Natural killer cell (primary cell): Measurements from ENCODE around the gene FBLN1. TPM values are rescaled to one million over a fixed set of nuclear protein-coding genes. Genes with fewer than 3 reads are reported as not detected.

Experiments used
- ATAC-seq, 3 donors: fragments of 150-1000 bp in 2 of 3; fragments of 200-7000 bp in 1 of 3; cut with Tn5 transposase; 1 replicate in 1 of 3; 2 replicates in 2 of 3; pipeline ENCODE4 v1.10.0; 2021; ENCODE audit warnings: mild to moderate bottlenecking in 2 of 3, moderate library complexity in 2 of 3
- DNase-seq, 2 donors: peaks; one replicate each; pipeline versions ENCODE4 v3.0.0 to v3.0.0-alpha.2; 2013 to 2021; ENCODE audit warnings: mixed read lengths in 1 of 2
- H3K27ac ChIP-seq: one replicate; pipeline ENCODE4 v1.5.1; 2013; ENCODE audit warnings: mild to moderate bottlenecking, low read length
- H3K27me3 ChIP-seq: one replicate; pipeline ENCODE4 v1.6.1; 2013; ENCODE audit warnings: low read length; ENCODE audit not compliant: control insufficient read depth, insufficient read depth
- H3K36me3 ChIP-seq: one replicate; pipeline ENCODE4 v1.6.1; 2013; ENCODE audit warnings: low read length; ENCODE audit not compliant: control insufficient read depth, insufficient read depth
- H3K4me1 ChIP-seq: one replicate; pipeline ENCODE4 v1.6.1; 2013; ENCODE audit warnings: low read length; ENCODE audit not compliant: control insufficient read depth, insufficient read depth
- H3K4me3 ChIP-seq: one replicate; pipeline ENCODE4 v1.5.1; 2013; ENCODE audit warnings: low read length
- H3K9me3 ChIP-seq: one replicate; pipeline ENCODE4 v1.6.1; 2013; ENCODE audit warnings: low read length; ENCODE audit not compliant: control insufficient read depth, insufficient read depth
- H3K27ac Mint-ChIP-seq, 2 donors: one replicate each; pipeline ENCODE4 v1.8.0; 2022; ENCODE audit warnings: mild to moderate bottlenecking in 2 of 2, mixed read lengths in 2 of 2, moderate library complexity in 1 of 2
- H3K27me3 Mint-ChIP-seq, 2 donors: one replicate each; pipeline ENCODE4 v1.8.0; 2022; ENCODE audit warnings: low read depth in 2 of 2, mixed read lengths in 2 of 2
- H3K36me3 Mint-ChIP-seq: one replicate; pipeline ENCODE4 v1.8.0; 2022; ENCODE audit warnings: mixed read lengths
- H3K4me1 Mint-ChIP-seq, 2 donors: one replicate each; pipeline ENCODE4 v1.8.0; 2022; ENCODE audit warnings: mixed read lengths in 2 of 2
- H3K4me3 Mint-ChIP-seq: one replicate; pipeline ENCODE4 v1.8.0; 2022; ENCODE audit warnings: mild to moderate bottlenecking, moderate library complexity, mixed read lengths
- H3K9me3 Mint-ChIP-seq, 2 donors: one replicate each; pipeline ENCODE4 v1.8.0; 2022; ENCODE audit warnings: mixed read lengths in 2 of 2
- WGBS: methylation state at CpG from one replicate; pipeline ENCODE4 v1.1.7; 2013; ENCODE audit warnings: missing lambda C conversion rate; ENCODE audit not compliant: insufficient coverage; 5-methylcytosine and 5-hydroxymethylcytosine counted together
- intact Hi-C: fragments of 100-400 bp; cut with micrococcal nuclease; formaldehyde crosslinking; loops from one replicate; pipeline ENCODE4 v1.14.2; 2022
- total RNA-seq, 4 donors: library from RNA; stranded (reverse); fragments of 120-200 nt in 1 of 4; gene quantifications; one replicate each; pipeline versions ENCODE4 v1.2.3 to v1.2.4, GENCODE V29; 2013 to 2022
- TF ChIP-seq, protein P1 (sequence below): fragments of 200-600 bp; IDR thresholded peaks from one replicate; pipeline ENCODE4 v1.8.0; 2022; ENCODE audit warnings: antibody characterized with exemption

The FBLN1 gene
- total RNA-seq, 3 donors from 2014 or later (not counting 1 experiment from before 2014, with no cell fraction given) = 0.58 TPM; not detected in 2

DNA sequence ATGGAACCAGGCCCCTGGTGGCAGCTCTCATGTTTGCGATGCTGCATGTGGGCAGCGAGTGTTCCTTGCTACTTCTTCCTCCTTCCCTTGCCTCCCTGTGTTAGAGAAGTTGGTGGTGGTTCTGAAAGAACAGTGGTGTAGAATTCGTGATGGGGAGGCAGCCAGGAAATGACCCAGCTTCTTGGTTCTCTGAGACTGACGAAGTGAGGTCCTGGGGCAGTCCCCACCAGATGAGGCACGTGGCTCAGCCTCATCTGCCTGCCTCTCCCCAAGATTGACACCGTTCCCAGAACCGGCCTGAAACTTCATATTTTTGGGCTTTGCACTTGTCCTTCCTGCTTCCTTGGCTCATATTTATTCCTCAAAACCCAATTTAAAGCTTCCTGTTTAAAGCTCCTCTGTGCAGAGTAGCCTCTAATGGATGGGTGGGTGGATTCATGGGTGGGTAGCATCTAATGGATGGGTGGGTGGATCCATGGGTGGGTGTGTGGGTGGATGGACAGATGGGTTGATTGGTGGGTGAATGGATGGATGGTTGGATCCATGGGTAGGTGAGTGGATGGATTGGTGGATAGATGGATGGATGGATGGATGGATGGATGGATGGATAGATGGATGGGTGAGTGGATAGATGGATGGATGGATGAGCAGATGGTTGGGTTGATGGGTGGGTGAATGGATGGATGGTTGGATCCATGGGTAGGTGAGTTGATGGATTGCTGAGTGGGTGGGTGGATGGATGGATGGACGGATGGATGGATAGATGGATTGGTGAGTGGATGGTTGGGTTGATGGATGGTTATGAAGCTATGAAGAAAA, 91.6 kb downstream of the FBLN1 start:
- no peak overlapping the region for H3K27ac ChIP-seq
- Mint-ChIP-seq H3K27ac (no peak overlapping the region), H3K4me3 (no peak overlapping the region), H3K9me3 (no peaks in the 10 kb centered on the region), H3K36me3 (no peaks in the 10 kb centered on the region), H3K27me3 (peaks cover 4 to 6% of the 10 kb centered on the region in 2 donors), H3K4me1 (no peaks in the 10 kb centered on the region)
- no peaks in the 10 kb centered on the region for H3K4me1 ChIP-seq
- intact Hi-C loops = no loop called here
- TF ChIP-seq, protein P1, sequence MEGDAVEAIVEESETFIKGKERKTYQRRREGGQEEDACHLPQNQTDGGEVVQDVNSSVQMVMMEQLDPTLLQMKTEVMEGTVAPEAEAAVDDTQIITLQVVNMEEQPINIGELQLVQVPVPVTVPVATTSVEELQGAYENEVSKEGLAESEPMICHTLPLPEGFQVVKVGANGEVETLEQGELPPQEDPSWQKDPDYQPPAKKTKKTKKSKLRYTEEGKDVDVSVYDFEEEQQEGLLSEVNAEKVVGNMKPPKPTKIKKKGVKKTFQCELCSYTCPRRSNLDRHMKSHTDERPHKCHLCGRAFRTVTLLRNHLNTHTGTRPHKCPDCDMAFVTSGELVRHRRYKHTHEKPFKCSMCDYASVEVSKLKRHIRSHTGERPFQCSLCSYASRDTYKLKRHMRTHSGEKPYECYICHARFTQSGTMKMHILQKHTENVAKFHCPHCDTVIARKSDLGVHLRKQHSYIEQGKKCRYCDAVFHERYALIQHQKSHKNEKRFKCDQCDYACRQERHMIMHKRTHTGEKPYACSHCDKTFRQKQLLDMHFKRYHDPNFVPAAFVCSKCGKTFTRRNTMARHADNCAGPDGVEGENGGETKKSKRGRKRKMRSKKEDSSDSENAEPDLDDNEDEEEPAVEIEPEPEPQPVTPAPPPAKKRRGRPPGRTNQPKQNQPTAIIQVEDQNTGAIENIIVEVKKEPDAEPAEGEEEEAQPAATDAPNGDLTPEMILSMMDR = no peak
- H3K9me3 ChIP-seq = no peaks in the 10 kb centered on the region
- no peaks in the 10 kb centered on the region for H3K36me3 ChIP-seq
- H3K4me3 ChIP-seq = no peak overlapping the region
- ATAC-seq (no peak), DNase-seq (no peak)
- WGBS = 69% methylated on average over 6 of the region's 8 CpGs
- no peaks in the 10 kb centered on the region for H3K27me3 ChIP-seq

DNA sequence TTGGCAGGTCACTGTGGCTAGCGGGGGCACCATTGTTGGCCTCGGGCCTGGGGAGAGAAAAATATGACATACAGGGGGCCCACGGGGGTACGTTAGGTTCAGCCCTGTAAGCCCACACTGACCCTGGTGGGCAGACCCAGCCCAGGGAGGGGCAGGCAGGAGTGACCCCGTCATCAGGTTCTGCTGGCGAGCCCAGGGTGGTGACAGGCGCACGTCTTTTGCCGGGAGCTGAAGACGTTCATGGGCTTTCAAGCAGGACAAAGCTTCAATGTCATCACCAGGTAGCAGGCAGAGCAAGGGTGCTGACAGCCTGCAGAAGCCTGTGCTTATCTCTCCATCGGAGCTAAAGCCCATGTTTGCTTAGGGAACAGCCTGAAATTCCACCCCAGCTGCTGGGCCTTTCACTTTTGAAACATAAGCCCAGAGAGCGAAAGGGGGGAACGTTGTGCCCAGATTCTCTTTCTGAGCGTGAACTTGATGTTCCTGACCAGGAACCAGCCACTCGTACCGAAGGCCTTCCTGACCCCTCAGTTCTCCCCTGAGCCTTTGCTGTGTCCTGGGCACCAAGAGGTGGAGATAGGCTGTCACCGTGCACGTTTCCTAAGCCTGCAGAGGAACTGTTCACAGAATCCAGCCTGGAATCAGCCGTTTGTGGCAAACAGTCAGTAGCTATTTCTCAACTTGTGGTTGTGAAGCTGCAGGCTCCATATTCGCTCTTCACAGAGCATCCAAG, 94.9 kb downstream of the FBLN1 start:
- Mint-ChIP-seq H3K4me3 (no peak overlapping the region), H3K9me3 (no peaks in the 10 kb centered on the region), H3K36me3 (no peaks in the 10 kb centered on the region), H3K27me3 (peaks cover 4 to 5% of the 10 kb centered on the region in 2 donors), H3K27ac (no peak overlapping the region), H3K4me1 (peaks cover 0 to 5% of the 10 kb centered on the region in 2 donors)
- ATAC-seq = no peak
- no peaks in the 10 kb centered on the region for H3K9me3 ChIP-seq
- H3K27me3 ChIP-seq = no peaks in the 10 kb centered on the region
- TF ChIP-seq, protein P1 = no peak
- no peak overlapping the region for H3K27ac ChIP-seq
- no peaks in the 10 kb centered on the region for H3K4me1 ChIP-seq
- H3K36me3 ChIP-seq = no peaks in the 10 kb centered on the region
- H3K4me3 ChIP-seq = no peak overlapping the region
- intact Hi-C loops = no loop called here
- no peak for DNase-seq
- WGBS = 89% methylated on average over 20 of the region's 20 CpGs

DNA sequence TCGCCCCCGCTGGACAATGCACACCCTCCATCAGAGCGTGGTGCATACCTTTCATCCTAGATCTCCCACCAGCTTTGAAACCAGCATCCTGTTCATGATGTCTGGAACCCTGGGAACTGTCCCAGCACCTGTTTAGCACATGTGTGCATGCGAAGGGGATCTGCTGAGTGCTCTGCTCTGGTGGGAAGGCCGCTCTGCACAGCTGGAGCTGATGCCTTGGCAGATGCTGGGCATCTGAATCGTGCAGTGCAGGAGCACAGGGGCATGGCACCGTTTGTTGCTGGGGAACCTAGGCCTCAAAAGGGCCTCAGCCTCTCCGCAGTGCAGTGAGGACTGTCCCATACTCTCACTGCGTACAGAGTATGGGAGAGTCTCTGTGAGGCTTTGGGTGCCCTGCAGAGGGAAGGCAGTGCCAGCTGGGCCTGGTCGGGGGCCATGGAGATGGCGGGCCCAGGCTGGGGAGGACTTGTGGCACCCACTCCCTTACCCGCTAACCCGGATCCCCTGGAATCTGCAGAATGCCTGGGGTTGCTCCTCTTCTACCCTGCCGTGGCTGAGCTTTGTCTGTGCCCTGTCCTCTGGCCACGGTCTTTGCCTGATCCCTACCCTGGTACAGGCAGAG, 96.0 kb downstream of the FBLN1 start:
- H3K9me3 Mint-ChIP-seq = no peaks in the 10 kb centered on the region
- H3K27me3 ChIP-seq = no peaks in the 10 kb centered on the region
- no peak overlapping the region for H3K27ac ChIP-seq
- H3K4me3 ChIP-seq = no peak overlapping the region
- TF ChIP-seq, protein P1 = no peak
- peaks cover 0 to 2% of the 10 kb centered on the region in 2 donors for H3K27me3 Mint-ChIP-seq
- intact Hi-C loops = no loop called here
- no peaks in the 10 kb centered on the region for H3K36me3 ChIP-seq
- 86% methylated on average over 15 of the region's 15 CpGs for WGBS
- no peak for ATAC-seq
- no peaks in the 10 kb centered on the region for H3K4me1 ChIP-seq
- no peak for DNase-seq
- H3K9me3 ChIP-seq = no peaks in the 10 kb centered on the region
- H3K4me3 Mint-ChIP-seq = no peak overlapping the region
- peaks cover 0 to 5% of the 10 kb centered on the region in 2 donors for H3K4me1 Mint-ChIP-seq
- H3K36me3 Mint-ChIP-seq = no peaks in the 10 kb centered on the region
- no peak overlapping the region for H3K27ac Mint-ChIP-seq
